NCI-H1417 (cell line): ENCODE measurements around the gene NFATC2.
A peak's percentile ranks its signal among the peaks of the same experiment; 100 is the strongest.
"Not testable (repeated sequence)": the region's sequence is repeated elsewhere in the genome, so short reads cannot be mapped to it uniquely, and the experiment has no call there.

Experiments
- DNase-seq, 3 experiments: peaks; one replicate each; lab custom pipeline; 2025; lab: John Stamatoyannopoulos, UW

Gene NFATC2

GRCh38 chr20:51495291-51495690, 47.2 kb downstream of the NFATC2 start:
- no peak for DNase-seq

- no peak for DNase-seq
Observed at GRCh38 chr20:51494241-51495110, 48.0 kb downstream of the NFATC2 start.

- no peak for DNase-seq
Observed at GRCh38 chr20:51493346-51493791, 49.1 kb downstream of the NFATC2 start.

GRCh38 chr20:51492167-51493092, 50.1 kb downstream of the NFATC2 start:
- DNase-seq: peak in 1 of 3 experiments; percentile 23

- DNase-seq: no peak
Observed at GRCh38 chr20:51491393-51491792, 51.1 kb downstream of the NFATC2 start.

- peak in 1 of 3 experiments; percentile 34 for DNase-seq
Observed at GRCh38 chr20:51490635-51491034, 51.9 kb downstream of the NFATC2 start.

GRCh38 chr20:51489611-51490010, 52.9 kb downstream of the NFATC2 start:
- no peak for DNase-seq

- no peak for DNase-seq
Observed at GRCh38 chr20:51488331-51488730, 54.2 kb downstream of the NFATC2 start.

- DNase-seq: no peak
Observed at GRCh38 chr20:51487565-51488268, 54.8 kb downstream of the NFATC2 start.

- DNase-seq: no peak
Observed at GRCh38 chr20:51487076-51487475, 55.4 kb downstream of the NFATC2 start.

GRCh38 chr20:51486197-51487005, 56.1 kb downstream of the NFATC2 start:
- DNase-seq: no peak

GRCh38 chr20:51484831-51485230, 57.7 kb downstream of the NFATC2 start:
- DNase-seq: no peak

GRCh38 chr20:51484141-51484815, 58.2 kb downstream of the NFATC2 start:
- no peak for DNase-seq

GRCh38 chr20:51482836-51483473, 59.6 kb downstream of the NFATC2 start:
- DNase-seq: no peak

- no peak for DNase-seq
Observed at GRCh38 chr20:51481341-51481914, 61.1 kb downstream of the NFATC2 start.

GRCh38 chr20:51480507-51481270, 61.8 kb downstream of the NFATC2 start:
- DNase-seq: no peak

GRCh38 chr20:51476106-51476505, 66.4 kb downstream of the NFATC2 start:
- DNase-seq: not testable (repeated sequence)

GRCh38 chr20:51473771-51474170, 68.7 kb downstream of the NFATC2 start:
- no peak for DNase-seq

- DNase-seq: no peak
Observed at GRCh38 chr20:51473256-51473655, 69.3 kb downstream of the NFATC2 start.
